NCI-H526 treated with DMSO at 0.1 percent for 48 hours (cell line): ENCODE measurements around the gene CAPN9.
"Not testable (repeated sequence)": the region's sequence is repeated elsewhere in the genome, so short reads cannot be mapped to it uniquely, and the experiment has no call there.

Source experiments
- DNase-seq: peaks from one replicate; lab custom pipeline; 2025; lab: John Stamatoyannopoulos, UW

CAPN9 gene

GRCh38 chr1:230746617-230747016 is 571 bp upstream of the CAPN9 start:
- no peak for DNase-seq

- no peak for DNase-seq
Observed at GRCh38 chr1:230747890-230748800, 957 bp downstream of the CAPN9 start.

- no peak for DNase-seq
Observed at GRCh38 chr1:230749150-230749549, 2.0 kb downstream of the CAPN9 start.

GRCh38 chr1:230749635-230750034 is 2.4 kb downstream of the CAPN9 start:
- DNase-seq: no peak

GRCh38 chr1:230750576-230750975 is 3.4 kb downstream of the CAPN9 start:
- no peak for DNase-seq

- DNase-seq: no peak
Observed at GRCh38 chr1:230750986-230751625, 3.9 kb downstream of the CAPN9 start.

GRCh38 chr1:230752407-230752806 is 5.2 kb downstream of the CAPN9 start:
- DNase-seq: peak; percentile 68

GRCh38 chr1:230753191-230753585 is 6.0 kb downstream of the CAPN9 start:
- DNase-seq: no peak

- peak; percentile 58 for DNase-seq
Observed at GRCh38 chr1:230753586-230754251, 6.5 kb downstream of the CAPN9 start.

- DNase-seq: no peak
Observed at GRCh38 chr1:230754796-230755195, 7.6 kb downstream of the CAPN9 start.

GRCh38 chr1:230757856-230758708 is 10.9 kb downstream of the CAPN9 start:
- no peak for DNase-seq

- DNase-seq: no peak
Observed at GRCh38 chr1:230758709-230759368, 11.7 kb downstream of the CAPN9 start.

GRCh38 chr1:230759369-230760065 is 12.3 kb downstream of the CAPN9 start:
- no peak for DNase-seq

GRCh38 chr1:230760360-230760827 is 13.2 kb downstream of the CAPN9 start:
- no peak for DNase-seq

GRCh38 chr1:230761443-230762167 is 14.4 kb downstream of the CAPN9 start:
- no peak for DNase-seq

- DNase-seq: no peak
Observed at GRCh38 chr1:230763927-230764591, 16.9 kb downstream of the CAPN9 start.

GRCh38 chr1:230766318-230766717 is 19.1 kb downstream of the CAPN9 start:
- DNase-seq: no peak

- DNase-seq: not testable (repeated sequence)
Observed at GRCh38 chr1:230767859-230768612, 20.8 kb downstream of the CAPN9 start.
